NK-92 treated with Interleukin-12 subunit alpha and Interleukin-12 subunit beta, amount 100 ng/mL, for 24 hours (cell line): Measurements from ENCODE around the gene LYRM4.
A peak's percentile ranks its signal among the peaks of the same experiment; 100 is the strongest.

ENCODE experiments used
- DNase-seq: peaks from one replicate; lab custom pipeline; 2025; lab: John Stamatoyannopoulos, UW

The LYRM4 gene

DNA sequence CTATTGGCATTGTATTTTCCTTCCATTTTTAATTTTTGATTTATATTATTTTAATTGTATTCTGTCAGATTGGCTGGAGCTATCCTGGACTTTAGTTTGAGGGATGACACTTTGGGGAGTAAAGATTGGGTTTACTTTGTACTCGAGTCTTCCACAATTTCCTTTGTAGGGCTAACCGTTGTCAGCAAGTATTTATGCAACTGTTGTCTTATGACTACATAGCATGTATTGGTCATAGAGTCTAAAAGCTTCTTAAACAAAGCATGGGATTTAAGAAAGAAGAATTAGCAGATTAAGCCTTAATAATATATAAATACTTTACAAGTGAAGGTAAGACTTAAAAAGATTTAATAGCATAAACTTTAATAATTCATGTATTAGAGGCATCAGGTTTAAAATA, 20.2 kb upstream of the LYRM4 start:
- no peak for DNase-seq

GRCh38 chr6:5279891-5280338, 19.2 kb upstream of the LYRM4 start:
- DNase-seq: no peak

DNA sequence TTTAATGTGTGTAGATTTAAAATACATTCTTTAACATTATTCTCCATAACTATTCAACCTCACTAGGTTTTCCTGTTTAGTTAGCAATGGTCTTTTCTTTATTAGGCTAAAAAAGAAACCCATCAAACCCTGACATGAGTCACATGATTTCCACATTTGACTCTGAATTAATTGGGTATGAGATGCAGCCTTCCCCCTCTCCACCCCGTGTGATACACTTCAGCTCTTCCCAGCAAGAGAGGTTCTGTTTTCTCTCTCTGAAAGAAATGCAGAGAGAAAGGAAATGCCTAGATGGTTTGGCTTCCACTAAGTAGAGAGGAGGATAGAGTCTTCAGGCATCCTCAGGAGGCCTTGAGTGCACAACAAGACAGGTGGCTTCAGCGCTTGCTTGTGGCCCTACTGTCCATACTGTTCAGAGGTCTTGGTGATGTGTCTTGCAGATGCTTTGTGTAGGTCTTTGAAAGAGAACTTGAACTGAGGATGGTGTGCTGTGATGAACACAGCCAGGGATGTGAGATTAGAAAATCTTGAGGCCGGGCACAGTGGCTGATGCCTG, 17.9 kb upstream of the LYRM4 start:
- no peak for DNase-seq

DNA sequence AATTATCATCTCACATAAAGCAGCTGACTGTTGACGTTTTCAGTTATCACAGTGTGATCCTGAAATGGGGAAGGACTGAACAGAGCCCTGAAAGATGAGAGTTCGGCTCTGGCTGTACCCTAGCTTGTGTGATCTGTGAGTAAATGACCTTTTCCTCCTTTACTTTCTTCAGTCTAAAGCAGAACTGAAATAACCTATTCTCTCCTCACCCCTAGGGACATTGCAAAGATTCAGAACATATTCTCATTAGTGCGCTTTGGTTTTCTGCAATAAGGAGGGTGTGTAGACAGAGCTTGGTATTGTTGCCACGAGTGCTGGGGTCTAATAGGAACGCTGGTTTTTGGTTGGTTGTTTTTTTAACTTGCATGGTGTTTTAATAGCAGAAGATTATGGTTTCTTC, 17.3 kb upstream of the LYRM4 start:
- no peak for DNase-seq

GRCh38 chr6:5277589-5277988, 16.8 kb upstream of the LYRM4 start:
- DNase-seq: no peak

DNA sequence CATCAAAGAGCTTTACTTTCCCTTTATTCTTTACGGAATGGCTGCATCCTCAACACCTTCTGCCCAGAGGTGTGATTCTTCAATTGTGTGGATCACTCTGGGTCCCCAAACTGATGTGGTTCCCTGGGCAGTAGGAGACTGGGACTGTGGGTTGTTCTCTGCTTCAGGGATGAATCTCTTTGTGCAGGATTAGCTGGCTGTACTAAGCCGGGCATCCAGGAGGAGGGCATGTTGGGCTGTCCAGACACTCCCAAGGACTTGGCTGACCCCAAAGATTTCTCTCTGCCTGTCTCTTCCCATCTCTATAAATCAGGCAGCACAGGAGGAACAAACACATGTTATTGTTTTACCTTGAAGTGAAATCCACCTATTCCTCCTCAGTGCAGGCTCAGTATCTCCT, 15.8 kb upstream of the LYRM4 start:
- DNase-seq: no peak

DNA sequence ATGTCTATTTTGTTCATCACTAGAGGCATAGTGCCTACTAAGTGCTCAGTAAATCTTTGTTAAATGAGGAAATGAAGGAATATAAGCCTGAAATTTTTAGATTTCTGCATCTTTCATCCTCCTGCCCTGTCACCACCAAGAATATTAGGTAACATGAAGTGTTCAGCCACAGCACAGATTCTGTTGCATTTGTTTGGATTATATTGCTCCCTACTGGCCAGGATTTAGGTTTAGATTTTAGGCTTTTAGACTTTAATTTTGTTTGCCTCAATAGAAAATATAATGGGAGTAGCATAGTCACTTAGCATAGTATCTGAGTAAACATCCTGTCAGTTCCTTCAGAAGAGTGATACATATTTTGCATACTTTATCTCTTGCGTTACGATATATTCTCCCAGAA, 14.7 kb upstream of the LYRM4 start:
- DNase-seq: no peak

DNA sequence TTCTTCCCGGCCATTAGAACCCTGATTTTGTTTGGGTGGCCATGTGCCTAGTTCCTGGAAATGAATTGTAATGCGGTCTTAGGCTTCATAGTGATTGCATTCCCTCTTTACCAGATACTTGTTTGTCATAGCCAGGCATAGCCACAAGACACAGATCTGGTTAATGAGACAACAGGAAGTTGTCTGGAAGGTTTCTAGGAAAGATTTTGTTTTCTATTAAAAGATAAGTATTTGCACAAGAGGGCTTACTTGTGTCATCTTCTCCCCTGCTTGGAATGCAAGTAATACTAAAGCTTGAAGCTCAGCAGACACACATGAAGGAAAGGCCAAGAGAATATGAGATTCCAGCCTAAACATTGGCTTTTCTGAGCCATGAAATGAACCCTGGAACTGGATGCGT, 13.5 kb upstream of the LYRM4 start:
- no peak for DNase-seq

DNA sequence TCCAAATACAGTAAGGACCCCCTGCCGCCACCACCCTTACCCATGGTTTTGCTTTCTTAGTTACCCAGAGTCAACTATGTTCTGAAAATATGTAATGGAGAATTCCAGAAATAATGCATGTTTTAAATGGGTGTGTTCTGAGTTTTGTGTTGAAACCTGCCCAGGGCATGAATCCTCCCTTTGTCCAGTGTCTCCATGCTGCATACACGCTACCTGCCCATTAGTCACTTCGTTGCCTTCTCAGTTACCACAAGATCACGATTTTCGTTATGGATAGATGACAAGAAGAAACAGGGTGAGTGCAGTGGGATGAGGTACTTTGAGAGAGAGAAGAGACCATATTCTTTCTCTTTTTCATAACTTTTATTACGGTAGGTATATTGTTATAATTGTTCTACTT, 11.2 kb upstream of the LYRM4 start:
- DNase-seq: no peak

DNA sequence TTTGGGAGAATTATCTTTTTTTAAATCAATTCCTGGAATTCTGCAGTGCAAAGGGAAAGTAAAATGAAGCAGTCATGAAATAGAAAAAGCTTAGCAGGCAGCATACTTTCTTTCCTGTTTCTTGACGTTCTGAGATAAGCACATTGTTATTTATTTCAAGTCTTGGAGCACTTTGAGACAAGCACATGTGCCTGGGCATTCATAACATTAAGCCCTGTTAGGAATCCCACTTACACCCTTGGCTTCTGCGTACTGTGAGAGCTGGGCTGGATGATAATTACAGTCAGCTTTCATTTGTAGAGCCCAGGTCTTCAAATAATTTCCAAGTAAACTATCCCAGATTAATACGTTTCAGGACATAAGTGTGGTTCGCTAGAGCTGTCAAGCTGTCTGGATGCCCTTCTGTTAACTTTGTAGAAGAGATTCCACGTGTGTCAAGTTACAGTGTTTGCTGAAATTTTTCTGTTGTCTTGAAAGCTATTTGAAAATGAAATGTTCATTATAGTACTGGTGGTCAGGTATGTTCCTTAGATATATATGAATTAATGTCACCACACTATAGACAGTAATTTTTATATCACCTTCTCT, 9.4 kb upstream of the LYRM4 start:
- no peak for DNase-seq

GRCh38 chr6:5266423-5266822, 5.7 kb upstream of the LYRM4 start:
- no peak for DNase-seq

DNA sequence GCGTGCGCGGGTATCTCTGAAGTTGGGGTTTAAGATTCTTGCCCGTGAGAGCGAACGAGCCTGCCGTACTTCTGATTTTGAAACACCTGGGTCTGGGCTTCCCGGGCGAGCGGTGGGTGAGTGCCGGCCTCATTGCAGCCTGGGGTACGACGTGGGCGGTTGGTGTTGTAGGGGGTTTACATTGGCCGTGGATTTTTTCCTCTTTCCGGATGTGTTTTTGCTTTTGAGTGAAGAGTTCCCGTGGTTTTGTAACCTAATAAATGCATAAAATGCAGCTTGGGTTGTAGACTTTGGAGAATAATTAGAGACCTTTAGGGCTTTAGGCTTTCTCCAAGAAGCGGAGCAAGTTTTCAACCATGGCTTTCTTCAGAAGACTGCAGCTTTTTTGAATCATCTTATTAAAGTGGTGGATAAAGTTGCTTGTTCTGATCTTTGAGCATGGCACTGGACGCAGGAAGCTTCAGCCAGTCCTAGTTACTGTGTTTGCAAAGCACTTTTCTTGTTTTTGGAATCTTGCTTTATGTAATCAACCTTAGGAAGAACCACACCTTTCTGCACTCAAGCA, 877 bp upstream of the LYRM4 start:
- no peak for DNase-seq

DNA sequence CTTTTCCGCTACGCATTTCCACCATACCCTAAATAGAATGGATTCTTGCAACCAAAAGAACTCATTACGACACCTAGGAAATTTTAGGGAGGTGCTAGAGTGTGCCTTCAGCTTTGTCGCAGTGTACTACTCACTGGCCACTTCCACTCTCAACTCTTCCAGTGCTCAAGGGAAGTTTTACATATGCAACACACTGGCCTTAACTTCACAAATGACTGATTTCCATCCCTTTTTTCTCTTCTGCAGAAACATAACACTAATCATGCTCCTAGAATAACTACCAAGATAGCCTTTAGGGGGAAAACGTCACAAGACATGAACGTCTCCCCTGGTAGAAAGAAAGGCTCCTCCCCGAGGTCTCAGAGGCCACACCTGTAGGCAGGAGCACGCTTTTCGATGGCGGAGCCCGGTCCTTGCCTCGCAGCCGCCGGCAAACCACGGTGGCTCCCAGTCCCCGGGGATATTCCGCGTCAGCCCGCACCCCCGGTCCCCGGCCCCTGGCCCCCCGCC, 584 bp downstream of the LYRM4 start:
- DNase-seq: peak; percentile 45

- DNase-seq: no peak
Observed at GRCh38 chr6:5259428-5259827, 1.3 kb downstream of the LYRM4 start.

DNA sequence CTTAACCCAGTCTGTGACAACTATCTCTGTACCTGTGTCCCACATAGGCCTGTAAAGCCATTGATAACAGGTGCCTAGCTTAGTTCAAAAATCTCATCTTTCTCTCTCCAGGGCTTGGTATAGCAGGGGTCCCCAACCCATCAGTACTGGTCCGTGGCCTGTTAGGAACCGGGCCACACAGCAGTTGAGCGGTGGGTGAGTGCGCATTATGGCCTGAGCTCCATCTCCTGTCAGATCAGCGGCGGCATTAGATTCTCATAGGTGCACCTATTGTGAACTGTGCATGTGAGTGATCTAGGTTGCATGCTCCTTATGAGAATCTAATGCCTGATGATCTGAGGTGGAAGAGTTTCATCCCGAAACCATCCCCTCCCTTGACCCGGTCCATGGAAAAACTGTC, 3.4 kb downstream of the LYRM4 start:
- no peak for DNase-seq

DNA sequence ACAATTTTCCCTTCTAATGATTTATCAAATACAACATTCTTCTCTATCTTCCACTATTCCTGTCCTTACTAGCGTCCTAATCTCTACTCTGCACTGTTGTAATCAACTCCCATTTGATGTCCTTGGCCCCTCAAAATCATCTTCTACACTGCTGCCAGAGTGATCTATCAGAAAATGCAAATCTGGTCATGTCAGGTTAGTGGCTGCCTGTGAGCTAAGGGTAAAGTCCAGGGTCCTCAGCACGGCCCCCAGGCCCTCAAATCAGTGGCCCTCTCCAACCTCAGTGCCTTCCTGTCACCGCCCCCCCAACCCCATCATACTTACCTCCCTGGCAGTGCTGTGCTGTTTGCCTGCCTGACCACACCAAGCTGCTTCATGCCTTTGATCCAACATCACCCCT, 3.8 kb downstream of the LYRM4 start:
- no peak for DNase-seq

DNA sequence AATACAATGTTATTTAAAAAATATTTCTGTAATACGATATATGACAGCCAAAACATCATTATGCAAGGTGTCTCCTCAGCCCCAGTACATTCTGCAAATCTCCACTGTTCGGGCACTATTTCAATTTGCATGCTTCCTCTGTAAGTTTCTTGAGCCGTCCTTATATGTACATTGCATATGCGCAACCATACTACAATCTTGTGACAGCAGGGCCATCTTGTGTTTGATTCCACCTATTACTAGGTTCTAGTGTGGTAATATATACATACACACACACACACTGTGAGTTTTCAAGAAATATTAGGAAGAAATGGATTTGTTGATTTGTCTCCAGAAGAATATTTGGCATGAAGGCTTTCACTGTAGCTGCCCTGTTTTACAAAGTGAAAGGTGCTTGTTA, 9.8 kb downstream of the LYRM4 start:
- no peak for DNase-seq

DNA sequence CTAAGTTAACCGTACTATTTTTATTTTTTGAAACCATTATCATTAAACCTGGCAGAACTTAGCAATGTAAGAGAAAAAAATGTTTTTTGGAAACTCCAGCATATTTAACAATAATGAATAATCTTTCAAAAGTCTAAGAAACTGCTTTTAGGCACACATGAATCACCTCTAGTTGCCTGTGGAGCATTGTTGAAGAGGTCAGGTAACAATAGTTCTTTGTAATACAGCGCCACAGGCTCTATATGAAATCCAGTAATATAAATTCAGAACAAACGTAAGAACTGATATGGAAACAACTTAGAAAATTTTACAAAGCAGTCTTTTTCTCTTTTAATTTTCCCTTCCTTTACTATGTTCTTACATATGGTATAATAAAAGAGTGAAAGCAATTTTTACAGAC, 10.3 kb downstream of the LYRM4 start:
- DNase-seq: no peak

DNA sequence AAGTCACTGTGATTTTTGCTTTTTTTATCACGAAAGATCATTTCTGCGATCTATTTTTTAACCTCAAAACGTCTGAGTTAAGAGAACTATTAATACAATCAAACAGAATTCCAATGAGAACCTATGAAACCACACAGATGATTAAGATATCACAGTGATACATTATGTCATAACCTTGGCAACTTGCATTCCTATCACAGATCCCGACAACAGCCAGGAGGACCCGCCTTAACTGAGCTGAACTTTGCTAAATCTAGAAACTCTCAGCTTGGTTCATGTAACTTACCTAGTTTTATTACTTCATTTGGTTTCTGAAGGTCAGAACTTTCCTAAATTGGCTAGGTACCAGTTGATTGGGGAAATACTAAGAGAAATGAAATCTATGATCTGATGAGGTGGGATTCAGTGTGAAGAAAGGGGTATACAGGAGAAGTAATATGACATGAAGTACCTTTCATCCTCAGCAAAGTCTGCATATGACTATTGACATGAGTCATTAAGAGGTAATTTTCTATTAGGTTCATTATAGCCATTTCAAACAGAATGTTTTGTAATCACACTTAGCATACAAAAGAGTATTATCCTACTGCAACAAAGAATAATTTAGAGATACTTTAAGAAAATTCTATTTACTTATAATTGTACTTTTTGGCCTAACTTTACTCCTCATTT, 11.2 kb downstream of the LYRM4 start:
- DNase-seq: no peak

DNA sequence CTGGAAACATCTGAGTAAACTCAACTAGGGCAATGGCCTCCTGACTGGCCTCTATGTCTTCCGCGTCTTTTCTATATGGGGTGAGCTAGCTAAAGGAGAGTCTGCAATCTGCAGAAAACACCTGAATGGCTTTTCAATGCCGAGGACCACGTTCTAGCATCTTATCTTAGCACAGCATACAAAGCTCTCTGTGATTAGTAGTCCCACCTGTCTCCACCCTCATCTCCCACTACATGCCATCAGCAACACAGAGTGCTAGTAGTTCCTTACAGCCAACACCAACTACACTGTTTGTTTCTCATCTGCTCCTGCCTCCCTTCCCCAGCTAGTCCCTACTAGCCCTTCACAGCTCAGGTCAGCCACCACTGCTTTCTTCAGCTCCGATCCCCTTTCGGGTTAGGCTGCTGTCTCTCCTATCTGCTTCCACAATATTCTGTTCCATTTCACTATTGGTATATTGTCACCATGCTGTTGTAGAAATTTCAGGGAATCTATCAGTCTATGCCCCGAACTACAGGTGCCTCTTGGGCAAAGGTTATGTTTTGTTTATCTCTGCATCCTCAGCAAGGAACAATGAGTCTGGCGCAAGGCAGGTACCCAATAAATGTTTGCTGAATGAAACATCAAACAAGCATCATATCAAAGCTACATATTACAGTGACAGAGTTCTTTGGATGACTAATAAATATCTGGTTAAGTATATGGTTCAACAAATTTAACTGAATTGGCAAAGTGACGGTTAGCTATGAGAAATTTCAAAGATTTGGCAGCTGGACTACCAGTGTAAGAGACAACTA, 12.2 kb downstream of the LYRM4 start:
- no peak for DNase-seq

- DNase-seq: no peak
Observed at GRCh38 chr6:5247201-5247600, 13.5 kb downstream of the LYRM4 start.
